Lower leg skin (tissue), 3 donors: Measurements from ENCODE around the gene MIER1.

Experiments
- CTCF ChIP-seq, 3 donors: fragments of 450-650 bp; IDR thresholded peaks; one replicate each; pipeline ENCODE4 v1.5.1; 2016; ENCODE audit warnings: antibody characterized with exemption in 3 of 3, mild to moderate bottlenecking in 3 of 3, moderate library complexity in 2 of 3
- POLR2A ChIP-seq, 2 donors: fragments of 450-650 bp; IDR thresholded peaks; one replicate each; pipeline ENCODE4 v1.6.1; 2016 to 2017; ENCODE audit warnings: antibody characterized with exemption in 2 of 2, mild to moderate bottlenecking in 1 of 2, moderate library complexity in 1 of 2

- TF ChIP-seq CTCF (IDR thresholded peaks at IDR 0.05) (no peak), POLR2A (IDR thresholded peaks at IDR 0.05) (no peak)
Observed at GRCh38 chr1:67020765-67021164, 96.0 kb downstream of the MIER1 start.
